ENCODE results near the gene SYT7.

SYT7 gene

GRCh38 chr11:61613870-61614269 lies 33.0 kb upstream of the SYT7 start:
- no peaks in the 10 kb centered on the region for H3K9me3 ChIP-seq (replicated peaks; ENCODE audit: insufficient read depth, low read length)
- no peak overlapping the region for H3K27ac ChIP-seq (ENCODE audit: low read length)
- H3K4me3 ChIP-seq (ENCODE audit: low read length): no peak overlapping the region
- H3K27me3 ChIP-seq (replicated peaks; ENCODE audit: insufficient read depth, low read length): peaks cover 94% of the 10 kb centered on the region
- no peak overlapping the region for H3K4me2 ChIP-seq (ENCODE audit: low read depth, low read length)
- no peaks in the 10 kb centered on the region for H4K20me1 ChIP-seq (ENCODE audit: insufficient read depth, low read length)
- TF ChIP-seq EZH2phosphoT487 (IDR thresholded peaks at IDR 0.05; ENCODE audit: low read length): no peak
- TF ChIP-seq EZH2 (optimal IDR thresholded peaks at IDR 0.05; ENCODE audit: low read depth, low read length): no peak
- TF ChIP-seq, protein P1, sequence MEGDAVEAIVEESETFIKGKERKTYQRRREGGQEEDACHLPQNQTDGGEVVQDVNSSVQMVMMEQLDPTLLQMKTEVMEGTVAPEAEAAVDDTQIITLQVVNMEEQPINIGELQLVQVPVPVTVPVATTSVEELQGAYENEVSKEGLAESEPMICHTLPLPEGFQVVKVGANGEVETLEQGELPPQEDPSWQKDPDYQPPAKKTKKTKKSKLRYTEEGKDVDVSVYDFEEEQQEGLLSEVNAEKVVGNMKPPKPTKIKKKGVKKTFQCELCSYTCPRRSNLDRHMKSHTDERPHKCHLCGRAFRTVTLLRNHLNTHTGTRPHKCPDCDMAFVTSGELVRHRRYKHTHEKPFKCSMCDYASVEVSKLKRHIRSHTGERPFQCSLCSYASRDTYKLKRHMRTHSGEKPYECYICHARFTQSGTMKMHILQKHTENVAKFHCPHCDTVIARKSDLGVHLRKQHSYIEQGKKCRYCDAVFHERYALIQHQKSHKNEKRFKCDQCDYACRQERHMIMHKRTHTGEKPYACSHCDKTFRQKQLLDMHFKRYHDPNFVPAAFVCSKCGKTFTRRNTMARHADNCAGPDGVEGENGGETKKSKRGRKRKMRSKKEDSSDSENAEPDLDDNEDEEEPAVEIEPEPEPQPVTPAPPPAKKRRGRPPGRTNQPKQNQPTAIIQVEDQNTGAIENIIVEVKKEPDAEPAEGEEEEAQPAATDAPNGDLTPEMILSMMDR (IDR thresholded peaks at IDR 0.05; ENCODE audit: low read length): no peak
- no peaks in the 10 kb centered on the region for H3K4me1 ChIP-seq (ENCODE audit: low read length)
- no peak for DNase-seq
- no peaks in the 10 kb centered on the region for H3K79me2 ChIP-seq (ENCODE audit: low read length)
- H3K36me3 ChIP-seq (replicated peaks; ENCODE audit: insufficient read depth, low read length): no peaks in the 10 kb centered on the region
- H2AFZ ChIP-seq (ENCODE audit: low read length): no peak overlapping the region
- H3K9ac ChIP-seq (ENCODE audit: low read length): no peak overlapping the region
- H3K9me2 ChIP-seq (replicated peaks; ENCODE audit: insufficient read depth, low read length): no peaks in the 10 kb centered on the region
- no peaks in the 10 kb centered on the region for H3F3A ChIP-seq (ENCODE audit: insufficient read depth, low read length)

- DNase-seq: no peak
- H3K9ac ChIP-seq (ENCODE audit: low read length): no peak overlapping the region
- no peak overlapping the region for H3K27ac ChIP-seq (ENCODE audit: low read length)
- H3K9me2 ChIP-seq (replicated peaks; ENCODE audit: insufficient read depth, low read length): no peaks in the 10 kb centered on the region
- peaks cover 94% of the 10 kb centered on the region for H3K27me3 ChIP-seq (replicated peaks; ENCODE audit: insufficient read depth, low read length)
- no peaks in the 10 kb centered on the region for H4K20me1 ChIP-seq (ENCODE audit: insufficient read depth, low read length)
- TF ChIP-seq, protein P1 (IDR thresholded peaks at IDR 0.05; ENCODE audit: low read length): no peak
- TF ChIP-seq EZH2 (optimal IDR thresholded peaks at IDR 0.05; ENCODE audit: low read depth, low read length) (no peak), EZH2phosphoT487 (IDR thresholded peaks at IDR 0.05; ENCODE audit: low read length) (no peak)
- no peaks in the 10 kb centered on the region for H3F3A ChIP-seq (ENCODE audit: insufficient read depth, low read length)
- H3K36me3 ChIP-seq (replicated peaks; ENCODE audit: insufficient read depth, low read length): no peaks in the 10 kb centered on the region
- no peak overlapping the region for H3K4me2 ChIP-seq (ENCODE audit: low read depth, low read length)
- no peak overlapping the region for H3K4me3 ChIP-seq (ENCODE audit: low read length)
- H3K9me3 ChIP-seq (replicated peaks; ENCODE audit: insufficient read depth, low read length): no peaks in the 10 kb centered on the region
- H3K4me1 ChIP-seq (ENCODE audit: low read length): no peaks in the 10 kb centered on the region
- no peaks in the 10 kb centered on the region for H3K79me2 ChIP-seq (ENCODE audit: low read length)
- no peak overlapping the region for H2AFZ ChIP-seq (ENCODE audit: low read length)
These were observed 32.2 kb upstream of the SYT7 start for GRCh38 chr11:61613051-61613450.

- no peak overlapping the region for H3K4me3 ChIP-seq (ENCODE audit: low read length)
- no peaks in the 10 kb centered on the region for H3K9me2 ChIP-seq (replicated peaks; ENCODE audit: insufficient read depth, low read length)
- H2AFZ ChIP-seq (ENCODE audit: low read length): no peak overlapping the region
- no peaks in the 10 kb centered on the region for H3K79me2 ChIP-seq (ENCODE audit: low read length)
- H3K36me3 ChIP-seq (replicated peaks; ENCODE audit: insufficient read depth, low read length): no peaks in the 10 kb centered on the region
- H4K20me1 ChIP-seq (ENCODE audit: insufficient read depth, low read length): no peaks in the 10 kb centered on the region
- H3K4me1 ChIP-seq (ENCODE audit: low read length): no peaks in the 10 kb centered on the region
- H3K4me2 ChIP-seq (ENCODE audit: low read depth, low read length): no peak overlapping the region
- TF ChIP-seq EZH2 (optimal IDR thresholded peaks at IDR 0.05; ENCODE audit: low read depth, low read length) (no peak), EZH2phosphoT487 (IDR thresholded peaks at IDR 0.05; ENCODE audit: low read length) (no peak)
- TF ChIP-seq, protein P1 (IDR thresholded peaks at IDR 0.05; ENCODE audit: low read length): no peak
- no peaks in the 10 kb centered on the region for H3F3A ChIP-seq (ENCODE audit: insufficient read depth, low read length)
- DNase-seq: no peak
- no peak overlapping the region for H3K27ac ChIP-seq (ENCODE audit: low read length)
- H3K9ac ChIP-seq (ENCODE audit: low read length): no peak overlapping the region
- H3K9me3 ChIP-seq (replicated peaks; ENCODE audit: insufficient read depth, low read length): no peaks in the 10 kb centered on the region
- H3K27me3 ChIP-seq (replicated peaks; ENCODE audit: insufficient read depth, low read length): peaks cover 94% of the 10 kb centered on the region
These were observed 30.4 kb upstream of the SYT7 start for GRCh38 chr11:61611309-61611708.

Measured in MM.1S (cell line).